ENCODE measurements around the gene CYP4F12. TPM values are rescaled to one million over a fixed set of nuclear protein-coding genes. Genes with fewer than 3 reads are reported as not detected.

CYP4F12 gene
- total and polyA plus RNA-seq, 2 of the 4 experiments (the other 2 are of a cell fraction), result not detected

GRCh38 chr19:15730538-15730937, 57.7 kb downstream of the CYP4F12 start:
- H3K4ac ChIP-seq (ENCODE audit: low read depth, low read length), result no peak overlapping the region
- POLR2A ChIA-PET (ENCODE audit: unreplicated experiment), result no interaction called here

More at GRCh38 chr19:15730538-15730937, 57.7 kb downstream of the CYP4F12 start:
- H3K9ac ChIP-seq (ENCODE audit: low read depth, low read length), result no peak overlapping the region
- H4K8ac ChIP-seq (ENCODE audit: low read depth in 2 of 2, low read length in 2 of 2), result no peak overlapping the region
- no CpG with 5 or more reads among the region's 1 CpG for WGBS, 2 experiments (ENCODE audit: extremely low coverage in 2 of 2, insufficient read length in 1 of 2)
- H4K91ac ChIP-seq (ENCODE audit: insufficient read depth, low read depth, low read length), result no peak overlapping the region
- no peak overlapping the region for H3K4me2 ChIP-seq (ENCODE audit: low read depth, low read length)
- no peak overlapping the region for H2AK5ac ChIP-seq (ENCODE audit: low read depth, low read length)
- no peak overlapping the region for H3K56ac ChIP-seq (ENCODE audit: extremely low read depth, insufficient read depth, low read length)
- no peaks in the 10 kb centered on the region for H3K9me1 ChIP-seq (ENCODE audit: insufficient read depth, low read length)
- dilution Hi-C loops (cut with HindIII; ENCODE audit: low sequenced_read_pairs, unreplicated experiment), result no loop called here
- H3K23ac ChIP-seq (ENCODE audit: low read depth, low read length), result no peak overlapping the region
- no TSS peak for BruUV-seq (replicated peaks)
- TF ChIP-seq MAZ (IDR thresholded peaks at IDR 0.05; ENCODE audit: borderline replicate concordance, low read depth, low read length) (no peak), NFE2L2 (IDR thresholded peaks at IDR 0.05; ENCODE audit: low read depth, low read length) (no peak), POLR2A (IDR thresholded peaks at IDR 0.05; ENCODE audit: low read depth, low read length) (no peak), USF2 (IDR thresholded peaks at IDR 0.05; ENCODE audit: low read depth, low read length) (no peak), CHD1 (IDR thresholded peaks at IDR 0.05; ENCODE audit: low read depth, low read length) (no peak), RFX5 (IDR thresholded peaks at IDR 0.05; ENCODE audit: low read depth, low read length) (no peak), MAFK (IDR thresholded peaks at IDR 0.05; ENCODE audit: low read depth, low read length) (no peak), RCOR1 (IDR thresholded peaks at IDR 0.05; ENCODE audit: insufficient replicate concordance, low read length) (no peak), CEBPB (IDR thresholded peaks at IDR 0.05; ENCODE audit: low read depth, low read length) (no peak), FOS (IDR thresholded peaks at IDR 0.05; ENCODE audit: low read depth, low read length) (no peak), BHLHE40 (IDR thresholded peaks at IDR 0.05; ENCODE audit: low read depth, low read length) (no peak)
- H3K27me3 ChIP-seq (ENCODE audit: control insufficient read depth, insufficient read depth, low read length), result no peaks in the 10 kb centered on the region
- H2BK5ac ChIP-seq (ENCODE audit: low read depth, low read length, poor library complexity, severe bottlenecking), result no peak overlapping the region
- no peaks in the 10 kb centered on the region for H3K79me1 ChIP-seq (ENCODE audit: low read depth in 1 of 2, low read length in 2 of 2)
- DNase-seq (no peak), ATAC-seq (ENCODE audit: low read depth) (no peak)
- H2AK9ac ChIP-seq (replicated peaks; ENCODE audit: low read depth, low read length, poor library complexity), result no peak overlapping the region
- H3K27ac ChIP-seq (ENCODE audit: insufficient read depth, low read length), result no peak overlapping the region
- H3K4me3 ChIP-seq (ENCODE audit: insufficient read depth, low read depth, low read length), result no peak overlapping the region
- in situ Hi-C loops (cut with MboI; ENCODE audit: low sequenced_read_pairs), result no loop called here
- H2AFZ ChIP-seq (replicated peaks; ENCODE audit: low read length, poor library complexity), result no peak overlapping the region
- no peak overlapping the region for H4K5ac ChIP-seq (ENCODE audit: low read depth, low read length)
- intact Hi-C loops (cut with micrococcal nuclease), result no loop called here
- no peak overlapping the region for H2BK20ac ChIP-seq (ENCODE audit: low read depth, low read length)
- H3K9me3 ChIP-seq (ENCODE audit: control insufficient read depth, insufficient read depth, low read length), result peaks cover 21% of the 10 kb centered on the region
- H3K18ac ChIP-seq (ENCODE audit: low read depth, low read length), result no peak overlapping the region
- H3K4me1 ChIP-seq (ENCODE audit: control insufficient read depth, insufficient read depth, low read length), result no peaks in the 10 kb centered on the region
- no peak overlapping the region for H2BK15ac ChIP-seq (ENCODE audit: low read depth, low read length)
- H3K36me3 ChIP-seq (ENCODE audit: control insufficient read depth, insufficient read depth, low read length), result no peaks in the 10 kb centered on the region
- H3K14ac ChIP-seq (replicated peaks; ENCODE audit: low read depth, low read length), result no peak overlapping the region
- H2BK120ac ChIP-seq (ENCODE audit: low read depth, low read length), result no peak overlapping the region
- no peaks in the 10 kb centered on the region for H4K20me1 ChIP-seq (ENCODE audit: insufficient read depth, low read length)
- CTCF ChIA-PET, result no interaction called here

Data from IMR-90 (cell line).